ENCODE measurements around the gene TBX10. TPM values are rescaled to one million over a fixed set of nuclear protein-coding genes. Genes with fewer than 3 reads are reported as not detected.
"Not testable (repeated sequence)": the region's sequence is repeated elsewhere in the genome, so short reads cannot be mapped to it uniquely, and the experiment has no call there.

The TBX10 gene
- polyA plus RNA-seq (2013), result not detected in 2 replicates

DNA sequence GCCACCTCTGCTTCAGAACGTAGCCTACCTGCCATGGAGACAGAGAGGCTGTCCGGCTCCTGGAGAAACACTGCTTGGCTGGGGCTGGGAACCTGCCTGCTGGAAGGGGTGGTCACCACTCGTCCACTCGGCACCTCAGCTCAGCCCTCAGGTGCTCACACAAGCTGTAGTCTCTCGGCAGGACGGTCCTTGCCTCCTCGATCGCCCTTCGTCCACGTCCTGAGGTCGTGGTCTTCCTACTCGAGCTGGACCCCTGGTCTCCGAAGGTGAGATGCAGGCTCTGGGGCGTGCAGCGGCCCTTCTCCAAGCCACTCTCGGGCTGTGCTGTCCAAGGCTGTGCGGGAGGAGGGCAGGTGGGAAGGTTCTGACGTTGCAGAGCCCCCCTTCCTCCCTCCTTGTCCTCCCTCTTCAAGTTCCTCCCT lies at the start of gene TBX10:
Gene TBX10 (minus strand): TSS at position 326 of the 422 bp plus-strand sequence. CDS start 291 bp downstream, at position 35.
- Histone ChIP-seq H2BK5ac (ENCODE audit: low read depth, low read length, poor library complexity) (no peak within 1 kb of the TSS), H3K4me2 (ENCODE audit: low read length) (no peak within 1 kb of the TSS), H2BK12ac (ENCODE audit: low read length) (no peak within 1 kb of the TSS), H3K27ac (ENCODE audit: low read depth, low read length) (no peak within 1 kb of the TSS), H2AFZ (ENCODE audit: insufficient read depth, low read length, poor library complexity) (no peak within 1 kb of the TSS), H3K27me3 (ENCODE audit: insufficient read depth, low read length) (no peaks in the 10 kb centered on the region), H3K79me1 (ENCODE audit: low read length) (no peaks in the 10 kb centered on the region), H3K79me2 (ENCODE audit: control insufficient read depth, insufficient read depth, low read length, poor library complexity) (no peaks in the 10 kb centered on the region), H3K9me3 (ENCODE audit: insufficient read depth, low read depth, low read length) (peaks cover 8% of the 10 kb centered on the region), H3K18ac (ENCODE audit: low read length) (no peak within 1 kb of the TSS), H4K12ac (ENCODE audit: low read depth, low read length) (no peak within 1 kb of the TSS), H3K9ac (ENCODE audit: low read length) (no peak within 1 kb of the TSS), H2AK5ac (ENCODE audit: low read length) (no peak within 1 kb of the TSS), H3K4ac (ENCODE audit: low read depth, low read length) (no peak within 1 kb of the TSS), H4K8ac (ENCODE audit: low read depth, low read length) (no peak within 1 kb of the TSS), H3K4me3 (ENCODE audit: low read depth, low read length) (no peak within 1 kb of the TSS), H3K14ac (ENCODE audit: low read length) (no peak within 1 kb of the TSS), H4K91ac (ENCODE audit: low read depth, low read length) (no peak within 1 kb of the TSS), H3K23ac (ENCODE audit: low read length) (no peak within 1 kb of the TSS), H2BK120ac (ENCODE audit: insufficient read depth, low read length, poor library complexity) (no peak within 1 kb of the TSS), H3K36me3 (ENCODE audit: control insufficient read depth in 1 of 2, insufficient read depth in 2 of 2, low read length in 2 of 2) (no peaks in the 10 kb centered on the region), H3K4me1 (ENCODE audit: control insufficient read depth in 1 of 2, insufficient read depth in 2 of 2, low read length in 2 of 2) (no peaks in the 10 kb centered on the region)
- WGBS (ENCODE audit: extremely low coverage, insufficient coverage, insufficient read length), result no CpG with 5 or more reads among the region's 18 CpGs
- no peak for DNase-seq

DNA sequence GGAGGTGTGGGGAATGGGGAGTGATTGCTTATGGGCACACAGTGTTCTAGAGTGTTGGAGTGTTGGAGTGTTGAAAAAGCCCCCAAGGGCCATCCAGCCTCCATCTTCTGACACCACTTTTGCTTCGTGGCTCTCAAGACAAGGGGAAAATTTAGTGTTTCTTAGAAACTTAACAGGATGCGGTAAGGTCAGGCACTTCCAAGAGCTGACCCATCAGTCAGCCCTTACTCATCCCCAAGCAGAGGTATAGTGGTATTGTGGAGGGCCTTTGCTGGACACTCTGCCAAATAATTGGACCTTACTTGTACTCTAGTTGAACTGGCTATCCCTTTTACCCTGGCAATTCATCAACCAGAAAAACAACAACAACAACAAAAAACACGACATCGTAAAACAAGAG lies 49.6 kb upstream of the TBX10 start:
- DNase-seq, result no peak
- H2BK5ac ChIP-seq (ENCODE audit: low read depth, low read length, poor library complexity), result no peak overlapping the region
- no peak overlapping the region for H2BK120ac ChIP-seq (ENCODE audit: insufficient read depth, low read length, poor library complexity)
- H2AK5ac ChIP-seq (ENCODE audit: low read length), result no peak overlapping the region
- no peaks in the 10 kb centered on the region for H3K9me3 ChIP-seq (ENCODE audit: insufficient read depth, low read depth, low read length)
- H3K27ac ChIP-seq (ENCODE audit: low read depth, low read length), result no peak overlapping the region
- H3K79me2 ChIP-seq (ENCODE audit: control insufficient read depth, insufficient read depth, low read length, poor library complexity), result no peaks in the 10 kb centered on the region
- no peaks in the 10 kb centered on the region for H3K36me3 ChIP-seq (ENCODE audit: control insufficient read depth in 1 of 2, insufficient read depth in 2 of 2, low read length in 2 of 2)
- no peak overlapping the region for H2AFZ ChIP-seq (ENCODE audit: insufficient read depth, low read length, poor library complexity)
- H3K4ac ChIP-seq (ENCODE audit: low read depth, low read length), result no peak overlapping the region
- H4K8ac ChIP-seq (ENCODE audit: low read depth, low read length), result no peak overlapping the region
- H3K4me1 ChIP-seq (ENCODE audit: control insufficient read depth in 1 of 2, insufficient read depth in 2 of 2, low read length in 2 of 2), result peaks cover 2 to 3% of the 10 kb centered on the region in 2 experiments
- no peaks in the 10 kb centered on the region for H3K27me3 ChIP-seq (ENCODE audit: insufficient read depth, low read length)
- H3K9ac ChIP-seq (ENCODE audit: low read length), result no peak overlapping the region
- H2BK12ac ChIP-seq (ENCODE audit: low read length), result no peak overlapping the region
- H4K91ac ChIP-seq (ENCODE audit: low read depth, low read length), result no peak overlapping the region
- no peak overlapping the region for H3K14ac ChIP-seq (ENCODE audit: low read length)
- H3K4me3 ChIP-seq (ENCODE audit: low read depth, low read length), result no peak overlapping the region
- H3K4me2 ChIP-seq (ENCODE audit: low read length), result no peak overlapping the region
- H3K23ac ChIP-seq (ENCODE audit: low read length), result no peak overlapping the region
- no CpG with 5 or more reads among the region's 4 CpGs for WGBS (ENCODE audit: extremely low coverage, insufficient coverage, insufficient read length)
- H4K12ac ChIP-seq (ENCODE audit: low read depth, low read length), result no peak overlapping the region
- no peak overlapping the region for H3K18ac ChIP-seq (ENCODE audit: low read length)
- H3K79me1 ChIP-seq (ENCODE audit: low read length), result peaks cover 7% of the 10 kb centered on the region

DNA sequence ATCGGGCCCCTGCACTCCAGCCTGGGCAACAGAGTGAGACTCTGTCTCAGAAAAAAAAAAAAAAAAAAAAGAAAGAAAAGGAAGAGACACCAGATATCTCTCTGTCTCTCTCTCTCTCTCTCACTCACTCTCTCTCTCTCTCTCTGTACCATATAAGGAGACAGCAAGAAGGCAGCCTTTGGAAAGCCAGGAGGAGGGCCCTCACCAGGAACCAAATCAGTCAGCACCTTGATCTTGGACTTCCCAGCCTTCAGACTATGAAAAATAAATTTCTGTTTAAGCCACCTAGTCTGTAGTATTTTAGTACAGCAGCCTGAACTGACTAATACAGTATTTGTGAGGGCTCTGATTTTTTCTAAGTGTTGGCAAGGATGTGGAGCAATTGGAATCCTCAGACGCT lies 48.4 kb upstream of the TBX10 start:
- Histone ChIP-seq H3K4ac (ENCODE audit: low read depth, low read length) (no peak overlapping the region), H3K4me3 (ENCODE audit: low read depth, low read length) (no peak overlapping the region), H4K91ac (ENCODE audit: low read depth, low read length) (no peak overlapping the region), H2AFZ (ENCODE audit: insufficient read depth, low read length, poor library complexity) (no peak overlapping the region), H3K14ac (ENCODE audit: low read length) (no peak overlapping the region), H3K79me1 (ENCODE audit: low read length) (peaks cover 12% of the 10 kb centered on the region), H2AK5ac (ENCODE audit: low read length) (no peak overlapping the region), H4K8ac (ENCODE audit: low read depth, low read length) (no peak overlapping the region), H3K4me1 (ENCODE audit: control insufficient read depth in 1 of 2, insufficient read depth in 2 of 2, low read length in 2 of 2) (peaks cover 10% of the 10 kb centered on the region in 2 experiments), H3K9ac (ENCODE audit: low read length) (no peak overlapping the region), H3K4me2 (ENCODE audit: low read length) (no peak overlapping the region), H4K12ac (ENCODE audit: low read depth, low read length) (no peak overlapping the region), H3K36me3 (ENCODE audit: control insufficient read depth in 1 of 2, insufficient read depth in 2 of 2, low read length in 2 of 2) (no peaks in the 10 kb centered on the region), H3K79me2 (ENCODE audit: control insufficient read depth, insufficient read depth, low read length, poor library complexity) (no peaks in the 10 kb centered on the region), H2BK5ac (ENCODE audit: low read depth, low read length, poor library complexity) (no peak overlapping the region), H3K9me3 (ENCODE audit: insufficient read depth, low read depth, low read length) (no peaks in the 10 kb centered on the region), H3K23ac (ENCODE audit: low read length) (no peak overlapping the region), H3K27ac (ENCODE audit: low read depth, low read length) (no peak overlapping the region), H2BK120ac (ENCODE audit: insufficient read depth, low read length, poor library complexity) (no peak overlapping the region), H3K27me3 (ENCODE audit: insufficient read depth, low read length) (no peaks in the 10 kb centered on the region), H3K18ac (ENCODE audit: low read length) (no peak overlapping the region), H2BK12ac (ENCODE audit: low read length) (no peak overlapping the region)
- DNase-seq, result no peak
- WGBS (ENCODE audit: extremely low coverage, insufficient coverage, insufficient read length), result no CpG with 5 or more reads among the region's 2 CpGs

DNA sequence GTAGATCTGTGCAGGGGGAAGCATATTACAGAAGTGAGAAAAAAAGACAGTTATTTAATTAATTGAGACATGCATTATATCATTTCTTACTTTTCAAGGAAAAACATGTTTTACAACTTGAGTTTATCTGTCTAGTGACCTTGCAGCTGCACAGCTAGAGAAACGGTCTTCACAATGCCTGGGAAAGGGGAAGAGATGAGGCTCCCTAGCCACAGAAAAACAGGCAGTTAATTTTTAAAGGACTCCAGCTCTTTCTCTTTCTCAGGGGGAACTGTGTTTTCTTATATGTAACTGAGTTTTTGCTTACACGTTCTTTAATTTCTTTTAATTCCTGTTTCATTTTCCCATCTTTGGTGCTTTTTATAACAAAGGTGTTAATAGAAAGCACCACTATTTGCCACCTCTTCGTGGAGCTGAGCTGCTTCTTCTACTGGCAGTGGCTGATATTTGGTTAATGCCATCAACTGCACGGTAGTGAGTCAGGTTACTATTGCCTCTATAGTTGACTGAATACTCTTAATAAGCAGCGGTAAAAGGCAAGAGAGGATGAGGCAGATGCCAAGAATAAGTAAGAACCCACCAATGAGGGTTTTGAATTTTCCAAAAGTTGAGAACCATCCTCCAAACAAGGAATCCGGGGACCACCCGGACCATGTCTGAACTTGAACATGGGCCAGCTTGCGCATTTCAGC lies 46.2 kb upstream of the TBX10 start:
- not testable (repeated sequence) for H2AFZ ChIP-seq (ENCODE audit: insufficient read depth, low read length, poor library complexity); H3K14ac ChIP-seq (ENCODE audit: low read length); H3K23ac ChIP-seq (ENCODE audit: low read length); H3K79me2 ChIP-seq (ENCODE audit: control insufficient read depth, insufficient read depth, low read length, poor library complexity); H3K36me3 ChIP-seq (ENCODE audit: control insufficient read depth in 1 of 2, insufficient read depth in 2 of 2, low read length in 2 of 2); H3K27me3 ChIP-seq (ENCODE audit: insufficient read depth, low read length); H3K9me3 ChIP-seq (ENCODE audit: insufficient read depth, low read depth, low read length); H3K9ac ChIP-seq (ENCODE audit: low read length); H3K18ac ChIP-seq (ENCODE audit: low read length); DNase-seq; H3K4ac ChIP-seq (ENCODE audit: low read depth, low read length); H3K4me2 ChIP-seq (ENCODE audit: low read length); H3K4me3 ChIP-seq (ENCODE audit: low read depth, low read length); H4K12ac ChIP-seq (ENCODE audit: low read depth, low read length); H2AK5ac ChIP-seq (ENCODE audit: low read length); H3K27ac ChIP-seq (ENCODE audit: low read depth, low read length)
- H3K4me1 ChIP-seq (ENCODE audit: control insufficient read depth in 1 of 2, insufficient read depth in 2 of 2, low read length in 2 of 2), result peaks cover 16% of the 10 kb centered on the region in 2 experiments
- peak overlapping the region; percentile 65 for H2BK12ac ChIP-seq (ENCODE audit: low read length)
- H4K91ac ChIP-seq (ENCODE audit: low read depth, low read length), result peak overlapping the region; percentile 79
- peak overlapping the region; percentile 69 for H2BK120ac ChIP-seq (ENCODE audit: insufficient read depth, low read length, poor library complexity)
- WGBS (ENCODE audit: extremely low coverage, insufficient coverage, insufficient read length), result no CpG with 5 or more reads among the region's 8 CpGs
- H3K79me1 ChIP-seq (ENCODE audit: low read length), result peaks cover 17% of the 10 kb centered on the region
- peak overlapping the region; percentile 37 for H2BK5ac ChIP-seq (ENCODE audit: low read depth, low read length, poor library complexity)
- H4K8ac ChIP-seq (ENCODE audit: low read depth, low read length), result peak overlapping the region; percentile 71
